H9 (cell line): ENCODE measurements around the gene LRRC74B. TPM values are rescaled to one million over a fixed set of nuclear protein-coding genes. Genes with fewer than 3 reads are reported as not detected.
A peak's percentile ranks its signal among the peaks of the same experiment; 100 is the strongest.

ENCODE experiments used
- DNase-seq: peaks from one replicate; pipeline ENCODE4 v3.0.0-alpha.2; 2017
- H2AFZ ChIP-seq: one replicate; pipeline ENCODE4 v1.6.1; 2013; ENCODE audit warnings: mild to moderate bottlenecking, low read length, control low read depth, moderate library complexity
- H2AK5ac ChIP-seq: 2 replicates; pipeline ENCODE4 v1.6.1; 2013; ENCODE audit warnings: low read length, control low read depth, mixed read lengths; ENCODE audit not compliant: insufficient read length
- H2BK120ac ChIP-seq: one replicate; pipeline ENCODE4 v1.6.1; 2013; ENCODE audit warnings: low read depth, mild to moderate bottlenecking, low read length, control low read depth, inconsistent platforms; ENCODE audit not compliant: poor library complexity, severe bottlenecking
- H2BK12ac ChIP-seq: 2 replicates; pipeline ENCODE4 v1.6.1; 2013; ENCODE audit warnings: low read length, control low read depth, mixed read lengths, low read depth; ENCODE audit not compliant: insufficient read length
- H2BK15ac ChIP-seq: 2 replicates; pipeline ENCODE4 v1.6.1; 2013; ENCODE audit warnings: low read depth, low read length, control low read depth
- H2BK20ac ChIP-seq: one replicate; pipeline ENCODE4 v1.6.1; 2013; ENCODE audit warnings: low read depth, mild to moderate bottlenecking, low read length, control low read depth, inconsistent platforms; ENCODE audit not compliant: poor library complexity, severe bottlenecking
- H2BK5ac ChIP-seq: 2 replicates; pipeline ENCODE4 v1.6.1; 2013; ENCODE audit warnings: low read length, control low read depth, mixed read lengths; ENCODE audit not compliant: insufficient read length
- H3K14ac ChIP-seq: 2 replicates; pipeline ENCODE4 v1.6.1; 2013; ENCODE audit warnings: low read length, control low read depth; ENCODE audit not compliant: insufficient read depth
- H3K18ac ChIP-seq: 2 replicates; pipeline ENCODE4 v1.6.1; 2013; ENCODE audit warnings: low read depth, mild to moderate bottlenecking, mixed read lengths, low read length, control low read depth; ENCODE audit not compliant: insufficient read length
- H3K23ac ChIP-seq: 2 replicates; pipeline ENCODE4 v1.6.1; 2013; ENCODE audit warnings: low read length, control low read depth, mixed read lengths, low read depth; ENCODE audit not compliant: insufficient read length
- H3K23me2 ChIP-seq: 2 replicates; pipeline ENCODE4 v1.6.1; 2013; ENCODE audit warnings: low read depth, mild to moderate bottlenecking, mixed read lengths, low read length, control low read depth; ENCODE audit not compliant: insufficient read length, poor library complexity, severe bottlenecking
- H3K27ac ChIP-seq: 2 replicates; pipeline ENCODE4 v1.5.1; 2013; ENCODE audit warnings: low read length, control low read depth, mixed read lengths, low read depth; ENCODE audit not compliant: insufficient read length
- H3K27me3 ChIP-seq: 2 replicates; pipeline ENCODE4 v1.6.1; 2013; ENCODE audit warnings: low read length, control low read depth, inconsistent platforms; ENCODE audit not compliant: insufficient read depth
- H3K4ac ChIP-seq: 2 replicates; pipeline ENCODE4 v1.6.1; 2013; ENCODE audit warnings: low read depth, mild to moderate bottlenecking, control low read depth, inconsistent platforms, low read length, moderate library complexity
- H3K4me1 ChIP-seq: 2 replicates; pipeline ENCODE4 v1.6.1; 2013; ENCODE audit warnings: low read length, control low read depth, inconsistent platforms; ENCODE audit not compliant: insufficient read depth
- H3K4me2 ChIP-seq: 2 replicates; pipeline ENCODE4 v1.6.1; 2013; ENCODE audit warnings: low read length, control low read depth, mixed read lengths; ENCODE audit not compliant: insufficient read length, insufficient read depth
- H3K56ac ChIP-seq: 2 replicates; pipeline ENCODE4 v1.6.1; 2013; ENCODE audit warnings: low read depth, mild to moderate bottlenecking, mixed read lengths, low read length, control low read depth; ENCODE audit not compliant: insufficient read length
- H3K79me1 ChIP-seq: 2 replicates; pipeline ENCODE4 v1.6.1; 2013; ENCODE audit warnings: low read depth, mild to moderate bottlenecking, moderate library complexity, low read length, control low read depth, inconsistent platforms; ENCODE audit not compliant: insufficient read depth, poor library complexity, severe bottlenecking
- H3K79me2 ChIP-seq: 2 replicates; pipeline ENCODE4 v1.6.1; 2013; ENCODE audit warnings: low read length, control low read depth, inconsistent platforms; ENCODE audit not compliant: insufficient read depth
- H3K9ac ChIP-seq: 2 replicates; pipeline ENCODE4 v1.6.1; 2013; ENCODE audit warnings: low read length, control low read depth, mixed read lengths; ENCODE audit not compliant: insufficient read length; ENCODE audit errors: extremely low read depth
- H3K9me3 ChIP-seq: one replicate; pipeline ENCODE4 v1.6.1; 2013; ENCODE audit warnings: low read depth, low read length, inconsistent platforms; ENCODE audit not compliant: control insufficient read depth
- H3T11ph ChIP-seq: one replicate; pipeline ENCODE4 v1.6.1; 2013; ENCODE audit warnings: mild to moderate bottlenecking, low read length, control low read depth, inconsistent platforms
- H4K20me1 ChIP-seq: one replicate; pipeline ENCODE4 v1.6.1; 2013; ENCODE audit not compliant: control insufficient read depth, insufficient read length, insufficient read depth
- H4K5ac ChIP-seq: 2 replicates; pipeline ENCODE4 v1.6.1; 2013; ENCODE audit warnings: low read depth, mild to moderate bottlenecking, mixed read lengths, low read length, control low read depth; ENCODE audit not compliant: insufficient read length
- H4K8ac ChIP-seq: replicated peaks from 2 replicates; pipeline ENCODE4 v1.6.1; 2013; ENCODE audit warnings: low read length, control low read depth, mixed read lengths, low read depth; ENCODE audit not compliant: insufficient read length
- H4K91ac ChIP-seq: 2 replicates; pipeline ENCODE4 v1.6.1; 2013; ENCODE audit warnings: low read depth, mild to moderate bottlenecking, moderate library complexity, mixed read lengths, low read length, control low read depth; ENCODE audit not compliant: insufficient read length
- H3K27ac Mint-ChIP-seq, 3 experiments: 2 replicates in 2 of 3; 3 replicates in 1 of 3; pipeline ENCODE4 v1.8.0; 2020 to 2021; ENCODE audit warnings: mixed read lengths in 3 of 3, mild to moderate bottlenecking in 1 of 3, moderate library complexity in 1 of 3
- H3K27me3 Mint-ChIP-seq: 2 replicates; pipeline ENCODE4 v1.8.0; 2021; ENCODE audit warnings: low read depth, mild to moderate bottlenecking, moderate library complexity, mixed read lengths
- H3K36me3 Mint-ChIP-seq, 3 experiments: 2 replicates in 2 of 3; 3 replicates in 1 of 3; pipeline ENCODE4 v1.8.0; 2020 to 2021; ENCODE audit warnings: low read depth in 3 of 3, mixed read lengths in 3 of 3; ENCODE audit not compliant: insufficient read depth in 1 of 3
- H3K4me1 Mint-ChIP-seq, 2 experiments: 2 replicates each; pipeline ENCODE4 v1.8.0; 2020; ENCODE audit warnings: mixed read lengths in 2 of 2
- H3K4me3 Mint-ChIP-seq, 2 experiments: 2 replicates in 1 of 2; 3 replicates in 1 of 2; pipeline ENCODE4 v1.8.0; 2020 to 2021; ENCODE audit warnings: mild to moderate bottlenecking in 2 of 2, mixed read lengths in 2 of 2, moderate library complexity in 1 of 2
- H3K9me3 Mint-ChIP-seq, 2 experiments: 2 replicates in 1 of 2; 3 replicates in 1 of 2; pipeline ENCODE4 v1.8.0; 2020; ENCODE audit warnings: mild to moderate bottlenecking in 2 of 2, mixed read lengths in 2 of 2, moderate library complexity in 1 of 2
- WGBS: extraction: QIAGEN DNeasy Blood & Tissue Kit; methylation state at CpG from one replicate; pipeline ENCODE4 v1.1.7; 2013; ENCODE audit warnings: missing lambda C conversion rate, low lambda C conversion rate, mixed read lengths; ENCODE audit not compliant: insufficient read length; ENCODE audit errors: extremely low coverage; 5-methylcytosine and 5-hydroxymethylcytosine counted together
- total RNA-seq: library from RNA; stranded (reverse); gene quantifications from 2 replicates; pipeline ENCODE4 v1.2.1, GENCODE V29; 2021
- TF ChIP-seq, protein P1 (sequence below): fragments of 200-600 bp; sonication (generic); conservative IDR thresholded peaks from 3 replicates; pipeline ENCODE4 v1.8.0; 2021; ENCODE audit warnings: antibody characterized with exemption, mild to moderate bottlenecking

The LRRC74B gene
- total RNA-seq, 1 experiment from 2014 or later: not detected

DNA sequence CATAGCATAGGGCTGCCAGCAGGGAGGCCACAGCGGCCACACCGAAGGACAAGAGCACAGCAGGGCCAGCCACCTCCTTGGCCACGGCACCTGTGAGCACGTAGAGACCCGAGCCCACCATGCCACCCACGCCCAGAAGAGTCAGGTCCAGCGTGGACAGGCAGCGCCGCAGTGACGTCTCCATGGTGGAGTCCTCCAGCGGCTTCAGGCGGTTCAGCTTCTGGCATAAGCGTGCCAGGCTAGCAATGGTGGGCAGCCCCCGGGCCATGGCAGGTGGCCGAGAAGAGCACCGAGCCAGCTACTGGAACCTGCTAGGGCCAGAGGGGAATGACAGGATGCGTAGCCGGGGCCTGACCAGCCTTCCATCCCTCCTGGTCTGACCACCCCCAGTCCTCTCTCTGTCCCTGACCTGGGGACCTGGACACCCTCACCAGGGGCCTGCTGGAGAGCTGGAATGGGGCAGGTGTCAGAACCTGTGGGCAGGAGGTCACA, 14.2 kb upstream of the LRRC74B start:
- WGBS: no CpG with 5 or more reads among the region's 18 CpGs
- Mint-ChIP-seq H3K9me3 (no peaks in the 10 kb centered on the region), H3K4me3 (peak overlapping the region in 1 of 2 experiments; percentile 81; a peak in 2 of 5 replicates), H3K27ac (no peak overlapping the region), H3K4me1 (peaks cover 10 to 19% of the 10 kb centered on the region in 2 experiments), H3K27me3 (peaks cover 43% of the 10 kb centered on the region), H3K36me3 (no peaks in the 10 kb centered on the region)
- no peak overlapping the region for H2BK12ac ChIP-seq
- H3K79me1 ChIP-seq: no peaks in the 10 kb centered on the region
- H3K9ac ChIP-seq: no peak overlapping the region
- H2BK120ac ChIP-seq: no peak overlapping the region
- no peaks in the 10 kb centered on the region for H3K9me3 ChIP-seq
- H4K8ac ChIP-seq: no peak overlapping the region
- no peak overlapping the region for H3K18ac ChIP-seq
- H4K20me1 ChIP-seq: no peaks in the 10 kb centered on the region
- DNase-seq: no peak
- no peaks in the 10 kb centered on the region for H3K79me2 ChIP-seq
- no peak overlapping the region for H3K14ac ChIP-seq
- H3K27me3 ChIP-seq: peaks cover 3% of the 10 kb centered on the region; the same call in 1 of the 2 replicates
- no peak overlapping the region for H2BK20ac ChIP-seq
- TF ChIP-seq, protein P1, sequence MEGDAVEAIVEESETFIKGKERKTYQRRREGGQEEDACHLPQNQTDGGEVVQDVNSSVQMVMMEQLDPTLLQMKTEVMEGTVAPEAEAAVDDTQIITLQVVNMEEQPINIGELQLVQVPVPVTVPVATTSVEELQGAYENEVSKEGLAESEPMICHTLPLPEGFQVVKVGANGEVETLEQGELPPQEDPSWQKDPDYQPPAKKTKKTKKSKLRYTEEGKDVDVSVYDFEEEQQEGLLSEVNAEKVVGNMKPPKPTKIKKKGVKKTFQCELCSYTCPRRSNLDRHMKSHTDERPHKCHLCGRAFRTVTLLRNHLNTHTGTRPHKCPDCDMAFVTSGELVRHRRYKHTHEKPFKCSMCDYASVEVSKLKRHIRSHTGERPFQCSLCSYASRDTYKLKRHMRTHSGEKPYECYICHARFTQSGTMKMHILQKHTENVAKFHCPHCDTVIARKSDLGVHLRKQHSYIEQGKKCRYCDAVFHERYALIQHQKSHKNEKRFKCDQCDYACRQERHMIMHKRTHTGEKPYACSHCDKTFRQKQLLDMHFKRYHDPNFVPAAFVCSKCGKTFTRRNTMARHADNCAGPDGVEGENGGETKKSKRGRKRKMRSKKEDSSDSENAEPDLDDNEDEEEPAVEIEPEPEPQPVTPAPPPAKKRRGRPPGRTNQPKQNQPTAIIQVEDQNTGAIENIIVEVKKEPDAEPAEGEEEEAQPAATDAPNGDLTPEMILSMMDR: no peak
- H3K23me2 ChIP-seq: no peaks in the 10 kb centered on the region
- H3K23ac ChIP-seq: no peak overlapping the region
- H2AFZ ChIP-seq: no peak overlapping the region
- H3K27ac ChIP-seq: no peak overlapping the region
- H3T11ph ChIP-seq: no peak overlapping the region
- H3K4ac ChIP-seq: no peak overlapping the region
- no peak overlapping the region for H4K91ac ChIP-seq
- no peak overlapping the region for H2BK5ac ChIP-seq
- peak overlapping the region; percentile 37 for H3K4me2 ChIP-seq
- no peak overlapping the region for H3K56ac ChIP-seq
- no peak overlapping the region for H2BK15ac ChIP-seq
- H3K4me1 ChIP-seq: no peaks in the 10 kb centered on the region; the same call in 1 of the 2 replicates
- no peak overlapping the region for H4K5ac ChIP-seq
- no peak overlapping the region for H2AK5ac ChIP-seq
